Measurements from ENCODE around the gene ZGRF1.
"Not testable (repeated sequence)": the region's sequence is repeated elsewhere in the genome, so short reads cannot be mapped to it uniquely, and the experiment has no call there.

The ZGRF1 gene

GRCh38 chr4:112545346-112545745, 91.4 kb downstream of the ZGRF1 start:
- no peak for DNase-seq

- DNase-seq: no peak
Observed at GRCh38 chr4:112540695-112541094, 96.0 kb downstream of the ZGRF1 start.

- DNase-seq: no peak
Observed at GRCh38 chr4:112536123-112536522, 100.6 kb downstream of the ZGRF1 start.

- no peak for DNase-seq
Observed at GRCh38 chr4:112532267-112532666, 104.4 kb downstream of the ZGRF1 start.

GRCh38 chr4:112531146-112531545, 105.6 kb downstream of the ZGRF1 start:
- DNase-seq: no peak

GRCh38 chr4:112526061-112526460, 110.6 kb downstream of the ZGRF1 start:
- DNase-seq: no peak

GRCh38 chr4:112523764-112524505, 112.8 kb downstream of the ZGRF1 start:
- peak; percentile 59 for DNase-seq

GRCh38 chr4:112523008-112523721, 113.5 kb downstream of the ZGRF1 start:
- DNase-seq: no peak

GRCh38 chr4:112522431-112522830, 114.3 kb downstream of the ZGRF1 start:
- DNase-seq: not testable (repeated sequence)

GRCh38 chr4:112521123-112522023, 115.3 kb downstream of the ZGRF1 start:
- DNase-seq: no peak

- DNase-seq: no peak
Observed at GRCh38 chr4:112520598-112521122, 116.0 kb downstream of the ZGRF1 start.

- no peak for DNase-seq
Observed at GRCh38 chr4:112519689-112520597, 116.8 kb downstream of the ZGRF1 start.

GRCh38 chr4:112518675-112519074, 118.0 kb downstream of the ZGRF1 start:
- DNase-seq: no peak

- DNase-seq: no peak
Observed at GRCh38 chr4:112517911-112518310, 118.8 kb downstream of the ZGRF1 start.

GRCh38 chr4:112517067-112517634, 119.6 kb downstream of the ZGRF1 start:
- no peak for DNase-seq

- peak; percentile 28 for DNase-seq
Observed at GRCh38 chr4:112516471-112517066, 120.1 kb downstream of the ZGRF1 start.

- DNase-seq: no peak
Observed at GRCh38 chr4:112516066-112516470, 120.6 kb downstream of the ZGRF1 start, which contains the start of gene NEUROG2. NEUROG2 (minus strand) TSS chr4:112516180; CDS start chr4:112515475, 705 bp downstream.

GRCh38 chr4:112515198-112516065, 121.3 kb downstream of the ZGRF1 start:
- no peak for DNase-seq

- DNase-seq: no peak
Observed at GRCh38 chr4:112514647-112515197, 122.0 kb downstream of the ZGRF1 start.

Data from NCI-H510A (cell line).